Activated CD4-positive, alpha-beta T cell treated with anti-CD3 and anti-CD28 coated beads for 1 hour (primary cell): Measurements from ENCODE around the gene LYRM9.
A peak's percentile ranks its signal among the peaks of the same experiment; 100 is the strongest.
"Not testable (repeated sequence)": the region's sequence is repeated elsewhere in the genome, so short reads cannot be mapped to it uniquely, and the experiment has no call there.

ENCODE experiments used
- DNase-seq: peaks from one replicate; pipeline ENCODE4 v3.0.0-alpha.2; 2020

The LYRM9 gene

DNA sequence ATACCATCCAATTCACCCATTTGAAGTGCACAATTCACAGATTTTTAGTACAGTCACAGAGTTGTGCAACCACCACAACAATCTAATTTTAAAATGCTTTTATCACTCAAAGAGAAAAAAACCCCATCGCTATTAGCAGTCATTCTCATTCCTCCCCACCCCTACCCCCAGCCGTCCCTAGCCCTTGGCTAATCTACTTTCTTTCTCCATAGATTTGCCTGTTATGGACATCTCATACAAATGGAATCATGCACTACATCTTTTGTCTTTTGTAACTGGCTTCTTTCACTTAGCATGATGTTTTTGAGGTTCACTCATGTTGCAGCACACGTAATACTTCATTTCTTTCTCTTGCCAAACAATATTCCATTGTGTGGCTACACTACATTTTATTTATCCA lies 20.4 kb downstream of the LYRM9 start:
- DNase-seq: no peak

DNA sequence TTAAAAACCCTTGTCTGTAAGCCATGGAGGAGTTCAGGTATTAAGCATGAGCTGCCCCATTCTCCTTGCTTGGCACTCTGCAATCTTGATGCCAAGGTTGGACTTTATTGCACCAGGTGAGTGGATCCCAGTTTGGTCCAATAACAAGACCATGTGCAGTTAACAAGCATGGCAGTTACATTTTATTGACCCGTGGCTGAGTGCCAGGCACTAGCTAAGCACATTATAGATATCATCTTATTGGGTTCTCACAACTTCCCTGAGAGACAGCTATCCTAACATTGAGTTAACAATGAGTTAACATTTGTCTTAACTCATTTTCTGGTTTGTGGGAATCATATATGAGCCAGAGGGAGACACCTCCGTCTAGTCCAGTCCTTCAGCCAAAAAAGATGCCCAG lies 21.8 kb downstream of the LYRM9 start:
- no peak for DNase-seq

GRCh38 chr17:27870345-27870744 lies 22.8 kb downstream of the LYRM9 start:
- no peak for DNase-seq

DNA sequence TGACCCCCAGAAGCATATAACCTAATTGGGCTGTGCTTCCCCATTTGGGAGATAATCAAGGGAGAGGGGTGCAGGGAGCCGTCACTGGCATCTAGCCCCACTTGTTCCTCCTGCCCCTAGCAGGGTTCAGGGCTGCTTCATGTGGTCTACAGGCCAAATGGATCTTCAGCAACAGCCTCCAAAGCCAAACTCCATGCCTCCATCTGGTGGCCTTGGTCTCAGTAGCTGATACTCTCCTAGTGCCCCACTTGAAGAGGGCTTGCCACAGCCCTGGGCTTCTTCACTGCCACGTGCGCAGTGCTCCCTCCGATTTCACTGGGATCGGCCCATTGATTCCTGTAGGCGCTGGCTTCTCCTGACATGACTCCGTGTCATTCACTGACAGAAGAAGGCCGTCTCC lies 24.6 kb downstream of the LYRM9 start:
- DNase-seq: no peak

- DNase-seq: no peak
These were observed 30.3 kb downstream of the LYRM9 start for GRCh38 chr17:27862840-27863239.

DNA sequence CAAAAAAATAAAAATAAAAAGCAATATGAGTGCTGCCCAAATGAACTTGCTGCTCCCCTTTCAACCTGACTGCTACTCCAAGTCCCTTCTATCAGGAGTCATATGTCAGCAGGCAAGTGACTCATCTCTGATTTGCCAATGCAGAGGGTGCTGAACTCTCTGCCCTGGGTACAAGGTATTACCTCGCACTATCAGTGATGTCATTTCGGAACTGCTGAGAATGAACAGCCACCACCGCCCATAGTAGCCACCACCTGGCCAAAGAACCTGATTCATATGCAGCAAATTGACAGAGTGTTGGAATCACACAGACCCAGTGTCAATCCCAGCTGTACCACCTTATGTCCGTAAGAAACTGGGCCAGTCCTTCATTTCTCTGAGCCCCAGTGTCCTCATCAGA lies 31.2 kb downstream of the LYRM9 start:
- DNase-seq: no peak

- DNase-seq: no peak
These were observed 32.0 kb downstream of the LYRM9 start for GRCh38 chr17:27860971-27861664.

DNA sequence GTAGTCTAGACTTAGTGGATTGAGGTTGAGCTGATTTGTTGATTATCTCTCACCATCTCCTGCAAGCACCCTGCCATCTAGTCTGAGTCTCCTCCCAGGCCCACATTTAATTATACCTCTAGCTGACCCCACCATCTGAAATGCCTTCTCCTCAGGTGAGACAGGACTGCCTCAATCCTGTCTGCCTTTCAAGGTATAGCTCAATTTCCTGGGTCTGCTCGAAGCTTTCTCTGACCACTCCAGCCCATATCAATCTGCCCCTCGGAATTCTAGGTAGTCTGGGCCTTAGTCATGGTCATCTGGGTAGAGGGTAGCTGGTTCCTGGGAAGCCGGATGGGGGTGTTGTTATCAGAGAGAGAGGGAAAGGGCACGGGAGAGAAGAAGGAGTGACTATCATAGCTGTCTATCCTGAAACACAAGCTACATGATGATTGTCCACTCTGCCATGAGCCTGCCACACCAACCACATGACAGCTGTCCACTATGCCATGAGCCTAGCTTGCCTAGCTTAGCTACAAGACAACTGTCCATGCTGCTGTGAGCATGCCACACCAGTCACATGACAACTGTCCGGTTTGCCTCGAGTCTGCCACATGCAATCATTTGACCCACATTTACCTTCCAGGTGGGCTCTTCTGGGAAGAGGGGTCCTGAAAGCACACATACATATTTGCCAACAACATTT lies 34.4 kb downstream of the LYRM9 start:
- DNase-seq: no peak

DNA sequence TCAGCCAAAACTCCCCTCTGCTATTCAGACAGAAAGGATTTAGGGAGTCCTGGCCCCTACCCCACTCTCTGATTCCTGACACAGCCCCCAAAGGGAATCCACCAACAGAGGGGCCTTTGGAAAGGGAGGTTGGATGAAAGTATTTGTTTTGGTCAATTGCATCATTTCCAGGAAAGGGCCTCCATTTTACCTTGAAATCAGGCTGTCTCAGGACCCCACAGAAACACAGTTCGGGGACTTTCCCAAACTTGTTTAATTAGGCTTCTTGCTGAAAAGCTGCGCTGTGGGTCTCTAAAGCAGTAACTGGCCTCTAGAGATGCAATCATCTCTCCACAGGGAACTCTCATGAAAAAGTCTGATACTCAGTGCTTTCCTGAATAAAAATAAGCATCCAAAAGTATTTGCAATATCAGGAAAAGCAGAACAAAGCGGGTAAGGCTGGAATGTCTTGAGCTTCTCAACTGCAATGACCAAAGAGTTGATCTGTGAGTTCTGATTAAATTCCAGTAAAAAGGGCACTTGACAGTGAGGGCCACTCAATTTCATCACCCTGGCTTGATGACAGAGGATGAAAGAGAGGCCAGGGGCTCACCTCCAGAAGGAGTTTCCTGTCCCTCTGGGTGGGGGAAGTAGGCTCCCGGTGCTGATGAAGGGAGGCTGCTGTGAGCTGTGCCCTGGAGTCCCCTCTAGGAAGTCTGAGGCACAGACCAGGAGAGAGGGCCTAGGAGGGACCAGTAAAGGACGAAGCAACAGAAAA lies 36.3 kb downstream of the LYRM9 start:
- DNase-seq: no peak

GRCh38 chr17:27855454-27855853 lies 37.7 kb downstream of the LYRM9 start:
- no peak for DNase-seq

- no peak for DNase-seq
These were observed 39.0 kb downstream of the LYRM9 start for GRCh38 chr17:27854163-27854562.

DNA sequence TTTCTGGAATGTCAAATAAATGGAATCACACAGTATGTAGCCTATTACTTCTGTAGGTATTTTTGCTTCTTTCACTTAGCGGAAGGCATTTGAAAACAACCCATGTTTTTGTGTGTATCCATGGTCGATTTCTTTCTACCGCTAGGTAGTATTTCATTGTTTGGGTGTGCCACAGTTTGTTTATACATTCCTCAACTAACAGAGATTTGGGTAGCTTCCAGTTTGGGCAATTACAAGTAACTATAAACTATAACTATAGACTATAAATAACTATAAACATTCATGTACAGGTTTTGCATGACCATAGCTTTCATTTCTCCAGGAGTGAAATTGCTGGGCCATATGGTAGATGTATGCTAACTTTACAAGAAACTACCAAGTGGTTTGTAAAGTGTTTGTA lies 40.1 kb downstream of the LYRM9 start:
- no peak for DNase-seq

GRCh38 chr17:27849474-27850185 lies 43.5 kb downstream of the LYRM9 start:
- DNase-seq: no peak

DNA sequence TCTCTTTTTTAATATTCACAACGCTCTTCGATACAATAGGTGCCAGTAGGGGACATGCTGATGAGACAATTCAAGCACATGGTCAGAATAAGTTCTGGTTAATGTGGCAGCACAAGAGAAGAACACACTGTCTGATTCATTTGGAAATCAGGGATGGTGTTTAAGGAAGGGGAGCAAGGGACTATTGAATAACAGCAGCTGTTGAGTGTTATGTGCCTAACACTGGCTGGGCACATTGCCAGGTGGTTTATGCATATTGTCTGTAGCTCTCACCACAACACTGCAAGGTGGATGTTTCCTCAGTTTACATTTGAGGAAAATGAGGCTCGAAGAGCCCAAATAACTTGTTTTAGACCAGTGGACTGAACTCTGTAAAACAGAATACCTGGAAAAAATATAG lies 44.2 kb downstream of the LYRM9 start:
- no peak for DNase-seq

DNA sequence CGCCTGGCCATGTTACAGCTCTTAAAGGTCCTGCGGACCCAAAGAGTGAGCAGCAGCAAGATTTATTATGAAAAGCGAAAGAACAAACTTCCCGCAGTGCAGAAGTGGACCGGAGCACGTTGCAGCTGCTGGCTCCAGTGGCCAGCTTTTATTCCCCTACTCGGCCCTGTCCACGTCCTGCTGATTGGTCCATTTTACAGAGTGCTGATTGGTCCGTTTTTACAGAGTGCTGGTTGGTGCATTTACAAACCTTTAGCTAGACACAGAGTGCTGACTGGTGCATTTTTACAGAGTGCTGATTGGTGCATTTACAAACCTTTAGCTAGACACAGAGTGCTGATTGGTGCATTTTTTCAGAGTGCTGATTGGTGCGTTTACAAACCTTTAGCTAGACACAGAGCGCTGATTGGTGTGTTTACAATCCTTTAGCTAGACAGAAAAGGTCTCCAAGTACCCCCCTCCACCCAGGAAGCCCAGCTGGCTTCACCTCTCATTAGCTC lies 46.3 kb downstream of the LYRM9 start:
- not testable (repeated sequence) for DNase-seq

DNA sequence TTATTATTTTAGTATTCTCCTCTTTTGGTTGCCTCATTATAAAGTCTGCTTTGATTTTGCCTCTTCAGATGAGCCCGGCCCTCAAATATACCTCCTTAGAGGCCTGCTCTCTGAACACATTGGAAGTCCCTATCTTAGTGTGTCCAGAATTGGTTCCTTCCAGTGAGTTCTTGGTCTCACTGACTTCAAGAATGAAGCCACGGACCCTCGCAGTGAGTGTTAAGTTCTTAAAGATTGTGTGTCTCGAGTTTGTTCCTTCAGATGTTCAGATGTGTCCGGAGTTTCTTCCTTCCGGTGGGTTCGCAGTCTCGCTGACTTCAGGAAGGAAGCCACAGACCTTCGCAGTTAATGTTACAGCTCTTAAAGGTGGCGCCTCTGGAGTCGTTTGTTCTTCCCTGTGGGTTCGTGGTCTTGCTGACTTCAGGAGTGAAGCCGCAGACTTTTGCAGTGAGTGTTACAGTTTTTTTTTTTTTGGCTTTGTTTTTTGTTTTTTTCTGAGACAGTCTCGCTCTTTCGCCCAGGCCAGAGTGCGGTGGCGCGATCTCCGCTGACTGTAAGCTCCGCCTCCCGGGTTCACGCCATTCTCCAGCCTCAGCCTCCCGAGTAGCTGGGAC lies 47.0 kb downstream of the LYRM9 start:
- peak; percentile 11 for DNase-seq

DNA sequence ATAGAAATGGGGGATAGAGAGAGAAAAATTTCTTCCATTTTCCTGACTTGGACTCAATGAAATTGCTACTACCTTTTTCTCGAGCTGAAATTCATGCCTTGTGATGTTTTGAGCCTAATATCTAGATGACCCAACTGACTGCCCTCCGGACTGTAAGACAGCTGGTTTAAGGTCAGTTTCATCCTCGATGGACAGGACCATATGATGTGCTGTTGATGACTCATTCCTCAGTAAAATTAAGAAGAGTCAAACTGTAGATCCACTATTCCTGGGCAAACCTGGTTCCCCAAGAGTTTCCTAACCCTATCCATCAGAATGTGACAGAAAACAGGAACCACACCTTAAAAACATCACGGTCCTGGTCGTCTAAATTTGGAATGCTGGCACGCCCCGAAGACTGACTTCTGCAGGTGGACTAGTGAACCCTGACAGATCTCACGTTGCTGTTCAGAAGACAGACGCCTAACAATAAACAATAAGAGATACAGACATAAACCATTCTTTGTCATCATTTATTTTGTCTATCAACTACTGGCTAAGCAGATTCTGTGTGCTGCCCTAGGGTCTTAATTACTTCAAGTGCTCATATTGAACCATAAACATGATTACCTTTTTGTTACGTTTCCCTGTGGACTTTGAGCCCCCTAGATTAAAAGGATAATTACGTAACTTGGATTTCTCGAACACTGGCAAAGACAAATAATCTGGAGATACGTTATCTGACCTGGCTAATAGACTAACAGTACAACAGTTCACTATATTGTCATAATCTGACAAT lies 47.7 kb downstream of the LYRM9 start:
- DNase-seq: no peak

GRCh38 chr17:27840688-27841087 lies 52.5 kb downstream of the LYRM9 start:
- DNase-seq: no peak

- not testable (repeated sequence) for DNase-seq
These were observed 52.8 kb downstream of the LYRM9 start for GRCh38 chr17:27840406-27840678.

DNA sequence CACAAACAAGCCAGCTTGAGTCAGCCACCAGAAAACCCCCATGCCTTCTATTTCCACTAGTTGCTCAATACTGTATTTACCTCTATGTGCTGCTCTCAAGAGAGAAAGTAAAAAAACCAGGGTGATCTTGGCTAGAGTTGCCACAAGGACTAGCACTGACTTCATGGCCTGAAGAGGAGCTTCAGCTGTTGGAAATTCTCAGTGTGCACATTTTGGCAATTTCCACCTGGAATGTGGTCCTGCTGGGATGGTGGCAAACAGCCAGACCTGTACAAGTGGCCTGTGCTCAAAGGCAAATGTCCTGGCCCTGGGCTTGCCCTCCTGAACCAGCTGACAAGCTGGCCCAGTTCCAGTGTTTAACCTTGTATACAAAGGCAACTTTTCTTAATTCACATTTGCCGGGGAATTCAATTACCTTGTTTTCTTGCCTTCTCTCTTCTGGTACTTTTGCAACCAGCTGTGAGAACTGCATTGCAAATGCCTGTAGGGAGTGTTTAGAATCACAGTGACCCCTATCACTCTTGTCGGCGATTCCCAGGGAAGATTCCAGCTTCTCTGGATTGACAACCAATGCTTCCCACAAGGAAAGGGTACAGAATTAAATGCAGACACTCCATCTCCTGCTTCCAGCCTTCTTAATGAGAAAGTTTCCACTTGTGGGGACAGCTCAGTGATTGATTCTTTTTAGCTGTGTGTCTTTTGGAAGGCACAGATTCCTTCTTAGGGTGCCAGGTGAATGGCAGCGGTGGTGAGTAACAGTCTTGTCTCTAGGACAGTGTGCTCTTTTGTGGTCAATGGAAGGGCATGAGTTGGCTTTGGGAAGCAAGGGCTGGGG lies 53.4 kb downstream of the LYRM9 start:
- DNase-seq: not testable (repeated sequence)

GRCh38 chr17:27838607-27839006 lies 54.6 kb downstream of the LYRM9 start:
- not testable (repeated sequence) for DNase-seq
